Endometrium (tissue), 2 donors: ENCODE data around the gene ZNF774.
"Not testable (repeated sequence)": the region's sequence is repeated elsewhere in the genome, so short reads cannot be mapped to it uniquely, and the experiment has no call there.

Experiments
- FAIRE-seq: peaks from 2 replicates; lab custom pipeline; 2012; peaks lifted over from hg19 to GRCh38; lab: Jason Lieb, UNC
- donor health status: control.
- donor health status: control.

The ZNF774 gene

GRCh38 chr15:90352107-90352893 lies at the start of gene ZNF774:
Gene ZNF774, plus strand, starts transcription at chr15:90352284. Its CDS starts 2,377 bp downstream, at chr15:90354661.
- peak; percentile 84 for FAIRE-seq

- FAIRE-seq, result not testable (repeated sequence)
Measured at GRCh38 chr15:90305355-90305754, 46.7 kb upstream of the ZNF774 start.

- no peak for FAIRE-seq
Measured at GRCh38 chr15:90305932-90306331, 46.2 kb upstream of the ZNF774 start.

- no peak for FAIRE-seq
Measured at GRCh38 chr15:90306560-90306959, 45.5 kb upstream of the ZNF774 start.

GRCh38 chr15:90307661-90308060 lies 44.4 kb upstream of the ZNF774 start:
- FAIRE-seq, result no peak

GRCh38 chr15:90309020-90309419 lies 43.1 kb upstream of the ZNF774 start:
- FAIRE-seq, result no peak

- FAIRE-seq, result no peak
Measured at GRCh38 chr15:90315278-90315982, 36.7 kb upstream of the ZNF774 start.

GRCh38 chr15:90316139-90316538 lies 35.9 kb upstream of the ZNF774 start:
- no peak for FAIRE-seq

GRCh38 chr15:90318591-90318990 lies 33.5 kb upstream of the ZNF774 start:
- no peak for FAIRE-seq

GRCh38 chr15:90320062-90320884 lies 31.8 kb upstream of the ZNF774 start:
- FAIRE-seq, result no peak

GRCh38 chr15:90320885-90321278 lies 31.2 kb upstream of the ZNF774 start:
- FAIRE-seq, result no peak

GRCh38 chr15:90322538-90322937 lies 29.5 kb upstream of the ZNF774 start:
- FAIRE-seq, result no peak

GRCh38 chr15:90325726-90326125 lies 26.4 kb upstream of the ZNF774 start:
- FAIRE-seq, result no peak

GRCh38 chr15:90326441-90326840 lies 25.6 kb upstream of the ZNF774 start:
- no peak for FAIRE-seq

GRCh38 chr15:90327311-90327710 lies 24.8 kb upstream of the ZNF774 start:
- no peak for FAIRE-seq

- FAIRE-seq, result no peak
Measured at GRCh38 chr15:90334304-90334731, 17.8 kb upstream of the ZNF774 start.

- FAIRE-seq, result no peak
Measured at GRCh38 chr15:90336705-90337141, 15.4 kb upstream of the ZNF774 start.

GRCh38 chr15:90337256-90337655 lies 14.8 kb upstream of the ZNF774 start:
- no peak for FAIRE-seq

- no peak for FAIRE-seq
Measured at GRCh38 chr15:90338532-90338931, 13.6 kb upstream of the ZNF774 start.

GRCh38 chr15:90340345-90340744 lies 11.7 kb upstream of the ZNF774 start:
- FAIRE-seq, result no peak

- FAIRE-seq, result no peak
Measured at GRCh38 chr15:90343302-90343790, 8.7 kb upstream of the ZNF774 start.

GRCh38 chr15:90344662-90345061 lies 7.4 kb upstream of the ZNF774 start:
- FAIRE-seq, result no peak
